Lower leg skin (tissue), 4 donors: ENCODE data around the gene CHST9. TPM values are rescaled to one million over a fixed set of nuclear protein-coding genes. Genes with fewer than 3 reads are reported as not detected.

Experiments
- DNase-seq, 2 donors: peaks; one replicate each; pipeline ENCODE4 v3.0.0-alpha.2; 2019; ENCODE audit warnings: low spot score in 2 of 2
- H3K4me3 ChIP-seq: fragments of 200-600 bp; sonication (generic); 2 replicates; pipeline ENCODE4 v1.5.1; 2017; ENCODE audit warnings: mild to moderate bottlenecking, low read depth; ENCODE audit not compliant: poor library complexity, severe bottlenecking
- POLR2A ChIP-seq, 2 donors: fragments of 450-650 bp; IDR thresholded peaks; one replicate each; pipeline ENCODE4 v1.6.1; 2016 to 2017; ENCODE audit warnings: antibody characterized with exemption in 2 of 2, mild to moderate bottlenecking in 1 of 2, moderate library complexity in 1 of 2
- WGBS, 2 donors: methylation state at CpG; one replicate each; pipeline ENCODE4 v1.1.5; 2018; 5-methylcytosine and 5-hydroxymethylcytosine counted together
- intact Hi-C: fragments of 100-400 bp; cut with DNase I; formaldehyde crosslinking; loops from one replicate; pipeline ENCODE4 v1.15.0; 2023; ENCODE audit warnings: low total_unique reads
- total RNA-seq, 4 donors: library from RNA; depleted of rRNA; stranded (reverse); fragments of >200 nt; gene quantifications; one replicate each; pipeline ENCODE4 v1.1.0, GENCODE V29; 2016
- TF ChIP-seq, protein P1 (sequence below), 3 donors: fragments of 450-650 bp; IDR thresholded peaks; one replicate each; pipeline ENCODE4 v1.5.1; 2016; ENCODE audit warnings: antibody characterized with exemption in 3 of 3, mild to moderate bottlenecking in 3 of 3, moderate library complexity in 2 of 3

Gene CHST9
- total RNA-seq, 4 donors from 2014 or later: 0.06 to 0.20 (median 0.08) TPM; not detected in 1

DNA sequence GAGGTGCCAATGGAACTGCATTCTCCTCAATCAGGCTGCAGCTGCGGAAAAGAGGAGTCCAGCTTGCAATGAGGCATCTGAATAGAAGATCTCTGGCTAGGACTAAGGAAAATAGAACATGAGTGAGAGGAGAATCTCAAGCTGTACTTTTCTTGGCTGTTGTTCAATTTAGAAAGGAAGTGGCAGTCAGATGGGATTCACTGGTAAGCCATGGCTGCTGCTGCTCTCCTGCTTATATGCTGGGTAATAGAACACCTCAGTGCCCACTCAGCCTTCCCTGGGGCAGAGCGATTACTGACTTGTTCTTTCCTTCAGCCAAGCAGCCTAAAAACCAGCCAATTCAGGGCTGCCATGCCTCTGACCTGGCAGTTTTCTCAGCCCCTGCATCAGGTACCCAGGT lies 17.6 kb upstream of the CHST9 start:
- intact Hi-C loops: no loop called here

DNA sequence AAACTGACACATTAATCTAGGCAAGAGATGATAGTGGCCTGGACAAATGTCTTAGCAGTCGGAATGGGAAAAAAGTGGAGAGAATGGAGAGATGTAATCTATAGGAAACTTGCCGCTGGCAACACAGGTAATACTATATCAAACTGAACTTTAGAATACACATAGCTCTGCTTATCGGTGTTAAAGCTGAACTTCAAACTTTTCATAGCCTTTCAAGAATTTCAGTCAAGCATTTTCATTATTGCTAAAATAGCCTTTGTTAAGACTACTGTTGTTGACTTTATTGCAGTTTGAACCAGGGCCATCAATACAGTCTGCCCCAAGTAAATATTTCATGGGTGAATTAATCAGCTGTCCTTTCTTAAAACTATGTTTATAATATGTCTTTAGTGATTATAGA lies 12.9 kb upstream of the CHST9 start:
- TF ChIP-seq, protein P1, sequence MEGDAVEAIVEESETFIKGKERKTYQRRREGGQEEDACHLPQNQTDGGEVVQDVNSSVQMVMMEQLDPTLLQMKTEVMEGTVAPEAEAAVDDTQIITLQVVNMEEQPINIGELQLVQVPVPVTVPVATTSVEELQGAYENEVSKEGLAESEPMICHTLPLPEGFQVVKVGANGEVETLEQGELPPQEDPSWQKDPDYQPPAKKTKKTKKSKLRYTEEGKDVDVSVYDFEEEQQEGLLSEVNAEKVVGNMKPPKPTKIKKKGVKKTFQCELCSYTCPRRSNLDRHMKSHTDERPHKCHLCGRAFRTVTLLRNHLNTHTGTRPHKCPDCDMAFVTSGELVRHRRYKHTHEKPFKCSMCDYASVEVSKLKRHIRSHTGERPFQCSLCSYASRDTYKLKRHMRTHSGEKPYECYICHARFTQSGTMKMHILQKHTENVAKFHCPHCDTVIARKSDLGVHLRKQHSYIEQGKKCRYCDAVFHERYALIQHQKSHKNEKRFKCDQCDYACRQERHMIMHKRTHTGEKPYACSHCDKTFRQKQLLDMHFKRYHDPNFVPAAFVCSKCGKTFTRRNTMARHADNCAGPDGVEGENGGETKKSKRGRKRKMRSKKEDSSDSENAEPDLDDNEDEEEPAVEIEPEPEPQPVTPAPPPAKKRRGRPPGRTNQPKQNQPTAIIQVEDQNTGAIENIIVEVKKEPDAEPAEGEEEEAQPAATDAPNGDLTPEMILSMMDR (IDR thresholded peaks at IDR 0.05): no peak
- no peak for TF ChIP-seq POLR2A (IDR thresholded peaks at IDR 0.05)
- DNase-seq: no peak
- no peak overlapping the region for H3K4me3 ChIP-seq
- intact Hi-C loops: no loop called here
- WGBS, 2 donors: 72 to 77% methylated on average over 3 of the region's 3 CpGs

More for the DNA sequence above, 17.6 kb upstream of the CHST9 start:
- TF ChIP-seq, protein P1 (IDR thresholded peaks at IDR 0.05): no peak
- no peak for TF ChIP-seq POLR2A (IDR thresholded peaks at IDR 0.05)
- 71 to 74% methylated on average over 2 of the region's 2 CpGs for WGBS, 2 donors
- H3K4me3 ChIP-seq: no peak overlapping the region
- DNase-seq: no peak

DNA sequence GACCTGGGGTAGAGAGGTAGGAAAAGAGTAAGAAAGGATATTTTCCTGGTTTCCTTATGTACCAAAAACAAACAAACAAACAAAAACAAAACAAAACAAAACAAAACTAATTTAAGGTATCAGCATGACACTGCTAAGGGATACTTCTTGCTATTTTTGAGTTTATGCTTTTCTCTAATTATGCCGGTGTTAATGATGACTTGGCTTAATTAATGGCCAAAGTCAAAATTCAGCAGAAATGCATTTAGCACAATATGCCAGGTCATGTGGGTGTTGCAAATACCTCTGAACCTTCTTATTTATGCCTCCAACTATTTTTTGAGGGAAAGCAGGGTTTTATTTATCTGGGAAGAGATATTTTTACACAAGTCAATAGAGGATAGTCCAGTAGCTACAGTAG lies 3.2 kb upstream of the CHST9 start:
- intact Hi-C loops: no loop called here
- H3K4me3 ChIP-seq: no peak overlapping the region
- DNase-seq: no peak
- TF ChIP-seq, protein P1 (IDR thresholded peaks at IDR 0.05): no peak
- TF ChIP-seq POLR2A (IDR thresholded peaks at IDR 0.05): no peak
- WGBS, 2 donors: 89 to 98% methylated on average over 1 of the region's 1 CpG

DNA sequence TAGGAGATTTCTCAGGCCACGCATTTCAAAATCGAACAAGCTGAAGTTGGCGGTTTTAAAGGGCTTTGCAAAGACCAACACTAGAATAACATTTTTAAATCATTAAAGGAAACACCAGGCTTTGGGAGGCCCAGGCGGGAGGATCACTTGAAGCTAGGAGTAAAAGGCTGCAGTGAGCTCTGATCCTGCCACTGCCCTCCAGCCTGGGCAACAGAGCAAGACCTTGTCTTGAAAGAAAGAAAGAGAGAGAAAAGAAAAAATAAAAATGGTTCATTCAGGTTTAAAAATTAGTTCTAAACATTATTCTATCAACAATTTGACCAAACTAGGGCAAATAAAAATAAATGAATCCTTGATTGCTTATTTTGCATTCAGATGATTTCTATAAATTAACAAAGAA lies 789 bp upstream of the CHST9 start:
- WGBS, 2 donors: 92 to 96% methylated on average over 4 of the region's 4 CpGs
- intact Hi-C loops: no loop called here
- no peak for DNase-seq
- no peak overlapping the region for H3K4me3 ChIP-seq
- no peak for TF ChIP-seq POLR2A (IDR thresholded peaks at IDR 0.05)
- TF ChIP-seq, protein P1 (IDR thresholded peaks at IDR 0.05): no peak

DNA sequence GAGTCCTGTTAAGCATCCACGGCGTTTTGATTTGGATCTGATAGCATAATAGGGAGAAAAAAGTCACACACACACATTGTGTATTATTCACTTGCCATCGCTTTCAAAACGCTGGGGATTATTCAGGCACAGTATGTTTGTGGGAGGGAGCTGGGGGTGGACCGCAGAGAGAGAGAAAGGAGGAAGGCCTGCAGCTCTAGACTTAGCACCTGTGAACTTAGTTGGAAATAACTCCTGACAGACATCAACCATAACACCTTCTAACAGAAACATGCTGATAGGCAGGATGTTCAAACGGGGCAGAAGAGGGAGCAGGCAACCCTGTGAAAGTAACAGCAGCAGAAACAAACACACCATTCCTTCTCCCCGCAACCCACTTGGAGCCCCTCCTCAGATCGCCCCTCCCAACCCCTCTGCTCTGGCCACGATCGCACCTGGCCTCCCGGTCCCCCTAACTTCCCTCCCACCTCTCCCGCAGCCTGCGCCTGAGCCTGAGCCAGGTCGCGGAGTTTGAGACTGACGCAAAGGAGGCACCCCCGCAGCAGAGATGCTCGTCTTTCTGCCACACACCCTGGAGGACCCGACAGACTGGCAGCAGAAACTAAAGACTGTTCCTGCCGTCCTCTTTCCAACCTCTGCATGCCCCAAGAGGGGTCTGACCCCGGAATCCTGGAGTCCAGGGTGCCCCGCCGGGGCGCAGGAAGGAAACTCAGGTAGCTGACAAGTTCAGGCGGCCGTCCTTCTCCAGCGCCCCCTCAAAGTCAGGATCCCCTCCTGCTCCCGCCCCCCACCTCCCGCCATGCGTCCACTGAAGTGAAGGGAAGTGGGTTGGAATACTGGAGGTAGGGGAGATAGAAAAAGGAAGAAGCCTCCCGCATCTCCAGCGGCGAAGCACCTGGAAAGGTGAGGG lies 738 bp downstream of the CHST9 start:
- intact Hi-C loops: no loop called here
- TF ChIP-seq, protein P1 (IDR thresholded peaks at IDR 0.05): no peak
- TF ChIP-seq POLR2A (IDR thresholded peaks at IDR 0.05): no peak
- H3K4me3 ChIP-seq: no peak overlapping the region
- 7 to 10% methylated on average over 23 to 29 of the region's 33 CpGs for WGBS, 2 donors
- DNase-seq: no peak
